Stimulated activated CD8-positive, alpha-beta memory T cell treated with anti-CD3 and anti-CD28 coated beads, Interleukin-2, amount 100 ng/mL, for 1 hour (primary cell): ENCODE measurements around the gene TPCN2.
A peak's percentile ranks its signal among the peaks of the same experiment; 100 is the strongest.

Experiments
- DNase-seq, 2 donors: peaks; one replicate each; pipeline ENCODE4 v3.0.0-alpha.2; 2020; ENCODE audit warnings: low read depth in 2 of 2

The TPCN2 gene

GRCh38 chr11:69165775-69166174 lies 117.0 kb downstream of the TPCN2 start:
- DNase-seq = no peak

GRCh38 chr11:69166218-69167115 lies 117.7 kb downstream of the TPCN2 start:
- peak in 1 of 2 donors; percentile 1 for DNase-seq

DNA sequence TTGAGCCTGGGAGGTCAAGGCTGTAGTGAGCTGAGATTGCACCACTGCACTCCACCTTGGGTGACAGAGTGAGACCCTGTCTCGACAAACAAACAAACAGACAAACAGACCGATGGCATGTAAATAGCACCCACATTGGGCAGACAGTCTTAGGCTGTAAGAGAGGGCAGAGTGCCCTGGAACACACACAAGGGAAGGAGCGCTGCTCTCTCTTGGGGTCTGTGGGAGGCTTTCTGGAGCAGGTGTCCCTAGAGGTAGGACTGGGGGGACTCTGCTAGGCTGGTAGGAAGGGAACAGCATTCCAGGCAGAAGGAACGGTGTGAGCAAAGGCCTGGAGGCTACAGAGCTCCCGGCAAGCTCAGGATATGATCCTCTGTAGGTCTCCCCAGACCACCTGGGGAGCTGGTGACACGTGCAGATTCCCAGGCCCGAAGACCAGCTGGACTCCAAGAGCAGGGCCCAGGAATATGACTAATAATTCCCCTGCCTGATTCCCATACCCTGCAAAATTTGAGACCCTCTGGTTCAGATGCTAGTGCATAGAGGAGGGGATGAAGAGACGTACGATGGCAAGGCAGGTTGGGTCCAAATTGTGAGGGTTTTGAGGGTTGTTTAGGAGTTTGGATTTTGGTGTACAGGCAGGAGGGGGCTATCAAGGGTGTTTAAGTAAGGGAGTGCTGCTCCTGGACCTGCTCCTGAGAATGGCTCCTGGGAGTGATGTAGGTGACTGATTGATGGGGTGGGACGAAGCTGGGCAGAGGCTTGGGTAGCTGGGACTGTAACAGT lies 118.6 kb downstream of the TPCN2 start:
- DNase-seq = no peak

DNA sequence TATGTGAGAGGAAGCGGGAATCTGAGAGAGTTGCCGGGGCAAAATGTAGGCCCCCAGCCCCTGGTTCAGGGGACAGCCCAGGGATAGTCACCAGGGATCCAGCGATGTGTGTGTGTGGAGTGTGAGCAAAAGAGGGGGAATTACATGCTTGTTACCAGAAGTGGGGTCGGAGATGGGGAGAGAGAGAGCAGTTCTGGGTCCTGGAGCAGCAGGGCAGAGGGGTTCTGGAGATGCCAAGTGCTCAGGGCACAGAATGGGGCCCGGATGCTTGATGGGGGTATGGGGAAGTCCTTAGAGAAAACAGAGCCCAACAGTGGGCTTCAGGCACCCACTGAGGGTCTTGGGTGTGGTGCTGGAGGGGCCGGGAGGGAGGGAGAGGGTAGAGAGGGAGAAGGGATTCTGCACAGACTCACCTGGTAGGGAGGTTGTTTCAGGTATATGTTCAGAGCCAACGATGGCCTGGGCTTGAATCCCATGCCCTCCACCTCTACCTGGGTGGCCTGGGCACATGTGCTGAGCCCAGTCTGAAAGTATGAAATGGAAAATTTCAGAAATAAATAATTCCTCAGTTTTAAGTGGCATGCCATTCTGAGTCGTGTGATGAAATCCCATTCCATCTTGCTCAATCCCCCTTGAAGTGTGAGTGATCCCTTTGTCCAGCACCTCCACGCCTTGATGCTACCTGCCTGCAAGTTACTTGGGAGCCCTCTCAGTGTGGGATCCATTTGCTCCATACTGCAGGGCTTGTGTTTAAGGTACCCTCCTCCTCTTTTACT lies 119.4 kb downstream of the TPCN2 start:
- DNase-seq = no peak

GRCh38 chr11:69169479-69169878 lies 120.7 kb downstream of the TPCN2 start:
- no peak for DNase-seq

GRCh38 chr11:69170704-69171103 lies 122.0 kb downstream of the TPCN2 start:
- DNase-seq = no peak

DNA sequence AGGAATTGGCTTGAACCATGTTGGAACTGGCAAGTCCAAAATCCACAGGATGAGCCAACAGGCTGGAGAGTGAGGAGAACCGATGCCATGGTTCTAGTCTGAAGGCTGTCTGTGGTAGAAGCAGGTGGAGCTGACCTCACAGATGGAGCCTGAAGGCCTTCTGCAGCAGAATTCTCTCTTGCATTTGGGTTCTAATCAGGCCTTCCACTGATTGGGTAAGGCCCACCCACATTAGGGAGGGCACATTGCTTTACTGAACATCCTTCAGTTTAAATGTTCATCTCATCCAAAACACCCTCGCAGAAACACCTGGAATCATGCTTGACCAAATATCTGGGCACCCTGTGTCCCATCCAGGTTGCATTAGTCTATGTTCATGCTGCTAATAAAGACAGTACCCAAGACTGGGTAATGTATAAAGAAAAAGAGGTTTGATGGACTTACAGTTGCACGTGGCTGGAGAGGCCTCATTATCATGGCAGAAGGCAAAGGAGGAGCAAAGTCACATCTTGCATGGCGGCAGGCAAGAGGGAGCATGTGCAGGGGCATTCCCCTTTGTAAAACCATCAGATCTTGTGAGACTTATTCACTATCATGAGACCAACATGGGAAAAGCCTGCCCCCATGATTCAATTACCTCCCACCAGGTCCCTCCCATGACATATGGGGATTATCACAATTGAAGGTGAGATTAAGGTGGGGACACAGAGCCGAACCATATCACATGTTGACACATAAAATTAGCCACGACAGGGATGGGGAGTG lies 122.9 kb downstream of the TPCN2 start:
- DNase-seq = no peak

- no peak for DNase-seq
Measured at GRCh38 chr11:69172674-69173073, 123.9 kb downstream of the TPCN2 start.

DNA sequence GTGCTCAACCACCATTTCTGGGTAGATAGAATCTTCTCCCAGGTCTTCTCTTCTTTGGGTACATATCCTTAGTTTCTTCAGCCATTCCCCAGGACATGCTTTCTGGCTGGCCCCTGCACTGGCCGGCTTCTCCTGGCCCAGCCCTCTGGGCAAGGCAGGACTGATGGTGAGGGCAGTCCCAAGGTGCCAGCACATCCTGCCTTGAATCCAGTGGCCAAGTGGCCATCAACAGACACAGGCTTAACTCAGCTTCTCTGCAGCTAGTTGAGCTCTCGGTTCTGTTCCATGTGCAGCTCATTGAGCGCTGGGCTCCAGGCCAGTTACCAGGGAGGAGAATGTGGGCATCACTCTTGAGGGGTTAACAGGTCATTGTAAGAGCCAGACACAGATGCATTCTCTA lies 124.6 kb downstream of the TPCN2 start:
- DNase-seq = no peak

- no peak for DNase-seq
Measured at GRCh38 chr11:69173925-69174581, 125.3 kb downstream of the TPCN2 start.

- no peak for DNase-seq
Measured at GRCh38 chr11:69174841-69175240, 126.1 kb downstream of the TPCN2 start.

- DNase-seq = no peak
Measured at GRCh38 chr11:69178819-69179482, 130.2 kb downstream of the TPCN2 start.

DNA sequence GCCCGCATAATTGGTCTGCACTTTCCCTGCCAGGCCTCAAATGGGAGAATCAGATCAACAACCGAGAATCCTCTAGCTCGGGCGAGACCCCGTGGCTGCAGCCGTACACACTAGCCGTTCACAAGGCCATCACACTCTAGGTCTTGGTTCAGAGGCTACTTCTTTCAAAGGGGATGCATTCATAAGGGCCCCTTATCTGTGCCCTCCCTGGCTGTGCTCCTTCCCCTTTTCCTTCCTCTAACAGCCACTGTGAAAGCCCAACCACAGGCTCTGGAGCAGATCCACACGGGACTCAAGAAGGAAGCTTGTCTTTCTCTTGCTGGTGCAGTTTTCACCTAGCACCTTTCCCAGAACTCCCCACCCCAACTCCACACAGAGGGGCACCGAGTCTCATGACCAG lies 131.5 kb downstream of the TPCN2 start:
- no peak for DNase-seq

GRCh38 chr11:69180726-69181125 lies 132.0 kb downstream of the TPCN2 start:
- DNase-seq = no peak

DNA sequence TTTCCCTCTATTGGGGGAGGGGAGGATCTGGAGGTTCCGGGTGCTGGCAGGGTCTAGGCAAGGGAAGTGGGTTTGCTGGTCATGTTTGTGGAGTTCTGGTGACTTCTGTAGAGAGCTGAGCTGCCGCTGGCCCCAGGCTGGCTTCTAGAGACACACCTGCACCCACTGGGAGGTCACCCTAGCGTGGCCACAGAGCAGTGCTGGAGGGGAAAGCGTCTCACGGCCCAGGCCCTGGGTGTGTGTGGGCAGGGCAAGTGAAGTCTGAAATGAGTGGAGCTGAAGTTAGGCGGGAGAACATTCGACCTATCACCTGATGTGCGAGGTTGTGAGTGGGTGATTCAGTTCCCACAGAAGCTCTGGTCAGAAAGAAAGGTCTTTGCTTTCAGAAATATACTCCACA lies 134.9 kb downstream of the TPCN2 start:
- no peak for DNase-seq
